Umbilical cord (tissue), 2 donors: ENCODE measurements around the gene IL2RG. TPM values are rescaled to one million over a fixed set of nuclear protein-coding genes. Genes with fewer than 3 reads are reported as not detected.
A peak's percentile ranks its signal among the peaks of the same experiment; 100 is the strongest.

Experiments used
- DNase-seq: peaks from one replicate; pipeline ENCODE4 v3.0.0-alpha.2; 2015; ENCODE audit warnings: low spot score
- total RNA-seq: library from RNA; depleted of rRNA; stranded (reverse); fragments of >200 nt; gene quantifications from one replicate; pipeline ENCODE4 v1.2.3, GENCODE V29; 2014; ENCODE audit warnings: low replicate concordance; ENCODE audit not compliant: insufficient read depth

Gene IL2RG
- 0.96 TPM for total RNA-seq

GRCh38 chrX:71111141-71111843 is at the start of gene IL2RG:
Gene IL2RG (minus strand): TSS chrX:71111577. CDS start chrX:71111539, 38 bp downstream.
- DNase-seq, result no peak

GRCh38 chrX:71160475-71160874 is 49.1 kb upstream of the IL2RG start:
- DNase-seq, result no peak

GRCh38 chrX:71159335-71159734 is 48.0 kb upstream of the IL2RG start:
- DNase-seq, result no peak

DNA sequence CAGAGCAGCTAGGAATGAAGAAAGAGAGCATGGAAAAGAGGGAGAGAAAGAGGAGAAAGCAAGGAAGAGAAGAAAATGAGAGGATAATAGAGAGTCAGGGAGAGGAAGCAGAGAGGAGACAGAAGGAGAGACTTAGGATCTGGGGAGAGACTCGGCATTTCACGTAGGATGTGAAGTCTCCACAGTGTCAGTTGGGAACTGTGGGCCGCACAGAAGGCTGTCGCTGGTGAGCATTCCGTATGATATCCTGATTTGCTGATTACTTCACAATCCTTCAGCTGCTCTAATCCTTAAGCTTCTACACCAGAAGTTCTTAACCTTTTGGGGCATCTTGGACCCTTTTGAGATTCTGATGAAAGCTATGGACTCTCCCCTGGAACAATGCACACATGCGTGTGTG is 47.2 kb upstream of the IL2RG start:
- no peak for DNase-seq

DNA sequence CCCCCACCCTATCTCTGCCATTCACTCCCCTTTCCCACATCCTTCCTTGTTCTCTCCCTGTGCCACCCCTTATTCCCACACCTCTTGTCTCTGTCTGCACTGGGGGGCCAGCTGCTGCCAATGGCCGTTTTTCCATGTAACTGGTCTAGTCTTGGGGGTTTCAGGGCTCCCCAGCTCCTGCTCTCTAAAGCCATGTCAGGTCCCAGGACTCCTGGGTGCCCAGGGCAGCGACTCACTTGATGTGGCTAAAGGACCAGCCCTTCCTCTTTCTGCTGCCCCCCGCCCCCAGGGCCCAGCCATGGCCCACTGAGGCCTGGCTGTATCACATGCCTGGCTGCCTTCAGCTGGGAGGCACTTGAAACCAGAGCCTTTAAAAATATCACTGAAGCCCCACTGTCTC is 43.3 kb upstream of the IL2RG start:
- DNase-seq, result no peak

DNA sequence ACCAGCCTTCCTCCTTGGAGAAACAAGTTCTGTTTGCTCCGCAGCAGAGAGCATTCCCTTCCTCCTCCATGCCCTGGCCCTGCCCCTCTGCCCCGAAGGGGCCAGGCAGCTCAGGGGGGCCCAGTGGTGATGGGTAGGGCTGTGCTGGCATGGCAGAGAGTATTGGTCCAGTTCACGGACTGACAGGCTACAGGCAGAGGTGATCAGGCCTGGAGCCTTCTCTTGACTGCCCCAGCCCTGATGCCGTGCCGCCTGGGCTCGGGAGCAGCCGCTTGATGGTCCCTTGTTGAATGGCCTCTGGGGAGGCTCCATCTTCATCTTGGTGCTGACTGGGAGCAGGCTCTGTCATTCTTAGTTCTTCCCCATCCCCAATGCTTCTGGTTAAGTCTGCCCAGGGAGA is 42.8 kb upstream of the IL2RG start:
- DNase-seq, result no peak

DNA sequence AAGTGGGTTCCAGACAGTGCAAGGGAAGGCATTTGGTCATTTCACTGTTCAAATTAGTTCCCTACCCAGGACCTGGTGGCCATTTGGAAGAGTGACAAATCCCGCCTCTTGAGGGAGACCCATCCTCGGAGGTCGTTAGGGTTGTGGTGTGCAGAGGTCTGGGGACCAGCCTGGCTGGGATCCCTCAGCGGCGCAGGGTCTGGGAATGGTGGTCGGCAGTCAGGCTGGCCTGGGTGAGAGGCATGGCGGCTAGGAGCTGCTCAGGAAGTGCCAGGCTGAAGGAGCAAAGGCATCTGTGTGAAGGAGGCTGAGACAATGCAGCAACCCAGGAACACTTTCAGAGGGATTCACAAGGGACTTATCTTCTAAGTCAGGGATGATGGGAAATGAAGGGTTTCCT is 40.0 kb upstream of the IL2RG start:
- DNase-seq, result no peak

DNA sequence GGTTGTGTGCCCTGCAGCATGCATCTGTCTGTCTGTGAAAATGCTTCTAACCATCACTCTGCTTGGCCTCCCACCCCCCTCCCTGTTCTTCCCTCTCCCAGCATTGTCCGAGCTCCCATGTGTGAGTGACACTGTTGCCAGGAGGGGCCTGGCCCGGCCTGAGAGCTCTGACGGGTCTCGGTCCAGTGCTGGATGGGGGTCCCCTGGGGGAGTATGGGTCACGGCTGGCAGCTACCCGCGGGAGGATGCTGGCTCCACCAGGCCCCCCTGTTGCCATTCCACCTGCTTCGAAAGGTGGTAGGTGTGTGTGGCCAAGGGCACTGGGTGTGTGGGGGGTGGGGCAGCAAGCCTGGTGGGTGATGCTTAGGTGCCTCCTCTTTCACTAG is 36.9 kb upstream of the IL2RG start:
- DNase-seq, result no peak

DNA sequence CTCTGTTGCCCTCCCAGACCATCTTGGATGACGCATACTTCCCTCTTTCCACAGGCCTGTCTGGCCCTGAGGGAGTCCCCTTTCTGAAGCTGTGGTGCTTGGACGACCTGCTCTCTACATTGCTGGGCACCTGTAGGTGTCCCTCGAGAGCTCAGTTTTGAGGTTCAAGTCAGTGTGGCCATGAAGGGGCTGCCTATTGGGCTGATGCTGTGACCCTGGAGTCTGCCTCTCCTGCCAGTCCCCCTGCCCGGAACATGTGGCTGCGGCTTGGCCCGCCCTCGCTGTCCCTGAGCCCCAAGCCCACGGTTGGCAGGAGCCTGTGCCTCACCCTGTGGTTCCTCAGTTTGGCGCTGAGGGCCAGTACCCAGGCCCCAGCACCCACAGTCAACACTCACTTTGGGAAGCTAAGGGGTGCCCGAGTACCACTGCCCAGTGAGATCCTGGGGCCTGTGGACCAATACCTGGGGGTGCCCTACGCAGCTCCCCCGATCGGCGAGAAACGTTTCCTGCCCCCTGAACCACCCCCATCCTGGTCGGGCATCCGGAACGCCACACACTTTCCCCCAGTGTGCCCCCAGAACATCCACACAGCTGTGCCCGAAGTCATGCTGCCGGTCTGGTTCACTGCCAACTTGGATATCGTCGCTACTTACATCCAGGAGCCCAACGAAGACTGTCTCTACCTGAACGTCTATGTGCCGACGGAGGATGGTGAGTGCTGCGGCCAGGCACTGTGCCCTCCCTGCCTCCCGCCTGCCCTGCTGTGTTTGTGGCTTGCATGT is 36.3 kb upstream of the IL2RG start:
- no peak for DNase-seq

DNA sequence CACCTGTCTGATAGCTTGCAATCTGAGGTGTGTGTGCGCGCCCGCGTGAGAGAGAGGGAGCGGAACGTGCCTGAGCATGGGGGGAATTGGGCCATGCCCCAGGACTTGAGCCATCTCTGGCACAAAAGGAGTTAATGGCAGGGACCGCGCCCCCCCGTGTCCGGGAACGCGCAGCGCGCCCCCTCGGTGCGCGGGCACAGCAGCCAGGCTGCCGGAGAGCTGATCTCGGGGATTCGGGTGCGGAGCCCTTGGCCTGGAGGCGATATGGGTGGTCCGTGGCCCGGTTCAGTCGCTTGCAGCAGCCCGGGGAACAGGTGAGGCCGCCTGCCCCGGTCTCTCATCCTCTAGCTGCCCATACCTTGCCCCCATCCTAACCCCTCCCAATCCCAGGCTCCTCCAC is 33.3 kb upstream of the IL2RG start, which contains the start of gene NLGN3:
Gene NLGN3 (plus strand): TSS at position 191 of the 400 bp plus-strand sequence. CDS start 2,909 bp downstream, outside the sequence.
- DNase-seq, result no peak

DNA sequence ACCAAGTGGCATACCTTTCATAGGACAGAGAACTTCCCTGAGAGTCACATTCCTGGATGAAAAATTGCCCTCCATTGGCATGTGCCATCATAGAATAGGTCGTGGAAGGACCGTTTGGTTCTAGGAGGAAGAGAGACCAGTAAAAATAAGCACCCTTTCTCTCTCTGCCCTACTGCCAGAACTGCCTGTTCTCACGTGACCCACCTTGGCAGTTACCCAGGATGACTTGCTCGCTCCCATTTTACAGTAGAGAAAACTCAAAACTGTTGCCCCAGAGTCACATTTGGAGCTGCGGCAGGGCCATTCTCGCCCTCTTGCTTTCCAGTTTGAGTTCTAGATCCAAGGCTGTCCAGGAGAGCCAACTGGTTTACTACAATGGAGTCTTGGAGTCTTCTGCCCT is 32.1 kb upstream of the IL2RG start:
- no peak for DNase-seq

DNA sequence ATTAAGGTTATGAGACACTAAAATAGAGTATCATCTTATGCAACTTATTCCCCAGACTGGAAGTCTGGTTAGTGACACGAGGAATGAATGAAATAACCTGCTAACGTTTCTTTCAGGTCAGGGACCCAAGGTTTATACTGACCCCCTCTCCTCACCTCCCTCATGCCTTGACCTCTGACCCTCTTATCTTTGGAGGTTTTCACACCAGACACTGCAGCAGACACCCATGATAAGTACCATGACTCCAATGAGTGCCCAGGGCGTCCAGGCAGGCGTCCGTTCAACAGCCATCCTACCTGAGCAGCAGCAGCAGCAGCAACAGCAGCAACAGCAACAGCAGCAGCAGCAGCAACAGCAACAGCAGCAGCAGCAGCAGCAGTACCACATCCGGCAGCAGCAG is 29.1 kb upstream of the IL2RG start:
- no peak for DNase-seq

DNA sequence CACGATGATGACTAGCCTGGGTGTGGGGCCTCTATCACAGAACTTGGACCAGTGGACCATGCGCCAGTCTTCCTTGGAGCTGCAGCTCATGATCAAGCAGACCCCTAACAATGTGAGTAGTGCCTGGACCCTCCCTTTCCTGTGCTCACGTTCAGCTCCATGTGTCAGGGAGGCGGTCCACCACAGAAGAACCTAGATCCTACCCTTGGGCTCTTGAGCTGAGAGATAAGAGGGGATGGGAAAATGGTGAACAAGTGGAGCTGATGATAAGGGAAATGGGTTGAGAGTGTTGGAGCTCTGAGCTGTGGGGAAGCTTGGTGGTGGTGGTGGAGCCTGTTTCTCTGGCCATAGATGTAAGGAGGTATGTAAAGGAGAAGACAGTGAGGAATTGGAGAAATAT is 20.1 kb upstream of the IL2RG start:
- DNase-seq, result no peak

DNA sequence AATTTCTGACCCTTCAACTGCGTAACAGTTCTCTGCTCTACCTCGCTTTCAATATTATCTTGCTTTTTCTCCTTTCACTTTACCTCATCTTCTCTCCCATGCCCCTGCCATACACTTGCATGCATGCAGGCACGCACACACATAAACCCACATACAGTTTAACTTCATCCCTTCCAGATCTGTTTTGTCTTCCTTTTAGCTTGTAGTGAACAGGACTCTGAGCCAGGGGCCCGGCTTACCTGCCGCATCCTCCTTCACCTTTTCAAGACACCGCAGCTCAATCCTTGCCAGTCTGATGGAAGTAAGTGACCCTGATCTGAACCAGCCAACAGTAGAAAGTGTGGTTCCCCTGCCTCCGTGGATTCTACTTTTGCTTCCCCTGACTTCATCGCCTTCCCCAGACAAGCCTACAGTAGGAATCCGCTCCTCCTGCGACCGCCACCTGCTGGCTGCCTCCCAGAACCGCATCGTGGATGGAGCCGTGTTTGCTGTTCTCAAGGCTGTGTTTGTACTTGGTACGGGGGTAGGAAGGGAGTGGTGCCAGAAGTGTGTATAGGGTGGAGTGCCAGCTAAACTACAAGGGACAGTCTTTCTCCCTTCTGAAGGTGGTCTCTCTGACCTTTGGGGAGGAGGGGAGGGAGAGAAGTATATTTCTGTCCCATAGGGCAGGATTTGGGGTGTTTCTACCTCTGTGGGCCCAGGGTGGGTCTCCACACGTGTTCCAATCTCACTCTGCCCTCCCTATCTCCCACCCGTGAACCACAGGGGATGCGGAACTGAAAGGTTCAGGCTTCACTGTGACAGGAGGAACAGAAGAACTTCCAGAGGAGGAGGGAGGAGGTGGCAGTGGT is 17.8 kb upstream of the IL2RG start:
- DNase-seq, result peak; percentile 50

DNA sequence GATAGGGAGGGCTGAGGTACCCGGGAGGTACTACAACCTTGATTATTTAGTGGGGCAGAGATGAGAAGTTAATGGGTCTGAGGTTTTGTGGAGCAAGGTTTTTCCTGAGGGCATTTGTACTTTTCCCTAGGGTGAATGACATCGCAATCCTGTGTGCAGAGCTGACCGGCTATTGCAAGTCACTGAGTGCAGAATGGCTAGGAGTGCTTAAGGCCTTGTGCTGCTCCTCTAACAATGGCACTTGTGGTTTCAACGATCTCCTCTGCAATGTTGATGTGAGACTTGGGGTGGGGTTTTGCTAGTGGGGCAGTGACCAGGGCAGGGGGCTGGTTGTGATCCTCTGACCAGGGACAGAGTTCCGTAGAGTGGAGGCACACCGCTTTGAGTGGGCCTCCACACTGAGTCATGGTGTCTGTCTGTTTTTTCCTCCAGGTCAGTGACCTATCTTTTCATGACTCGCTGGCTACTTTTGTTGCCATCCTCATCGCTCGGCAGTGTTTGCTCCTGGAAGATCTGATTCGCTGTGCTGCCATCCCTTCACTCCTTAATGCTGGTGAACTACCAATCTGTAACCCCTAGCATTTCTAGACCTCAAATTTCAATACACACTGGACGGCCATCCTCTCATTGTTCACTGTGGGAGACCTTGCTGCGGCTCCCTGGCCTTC is 16.9 kb upstream of the IL2RG start:
- DNase-seq, result no peak

GRCh38 chrX:71118985-71119535 is 7.7 kb upstream of the IL2RG start:
- no peak for DNase-seq

DNA sequence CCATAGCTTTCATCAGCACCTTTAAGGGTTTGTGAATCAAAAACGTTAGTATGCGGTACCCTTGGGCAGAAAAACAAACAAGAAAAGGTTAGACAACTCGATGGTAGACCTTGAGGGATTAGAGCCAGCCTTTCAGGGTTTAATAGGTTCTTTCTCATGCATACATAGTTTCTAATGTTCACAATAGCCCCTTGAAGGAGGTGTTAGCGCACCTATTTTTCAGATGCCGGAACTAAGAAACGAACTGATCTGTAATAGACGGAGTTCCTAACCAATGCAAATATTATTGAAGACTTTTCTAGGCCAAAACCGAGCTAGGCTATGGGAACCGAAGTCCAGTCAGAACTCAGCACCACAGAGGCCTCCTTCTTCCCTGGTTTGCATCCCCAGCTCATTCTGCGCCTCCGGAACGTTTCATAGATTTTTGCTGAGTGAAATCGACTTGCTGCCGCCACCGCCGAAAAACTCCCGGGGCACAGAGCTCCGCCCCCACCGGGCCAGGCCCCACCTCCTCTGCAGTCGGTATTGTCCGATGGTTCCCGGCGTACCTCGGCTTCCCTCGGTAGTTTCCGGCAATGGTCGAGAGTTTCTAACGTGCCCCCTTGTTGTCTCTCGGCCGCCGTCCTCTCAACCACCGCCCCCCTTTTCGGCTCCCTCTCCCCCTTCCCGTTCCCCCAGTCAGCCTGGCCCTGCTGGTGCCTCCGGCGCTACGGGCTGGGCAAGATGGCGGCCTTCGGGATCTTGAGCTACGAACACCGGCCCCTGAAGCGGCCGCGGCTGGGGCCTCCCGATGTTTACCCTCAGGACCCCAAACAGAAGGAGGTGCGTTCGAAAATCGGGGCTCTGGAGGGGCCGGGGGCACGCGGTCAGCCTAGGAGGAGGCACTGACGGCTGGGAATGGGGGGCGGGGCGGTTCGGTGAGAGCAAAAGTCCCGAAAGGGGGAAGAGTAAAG is 6.9 kb upstream of the IL2RG start, which contains the start of gene MED12:
Gene MED12 (plus strand): TSS at position 565 of the 953 bp plus-strand sequence. CDS start 159 bp downstream, at position 724.
- peak; percentile 92 for DNase-seq

- no peak for DNase-seq
These were observed 6.0 kb upstream of the IL2RG start for GRCh38 chrX:71117358-71117757.

DNA sequence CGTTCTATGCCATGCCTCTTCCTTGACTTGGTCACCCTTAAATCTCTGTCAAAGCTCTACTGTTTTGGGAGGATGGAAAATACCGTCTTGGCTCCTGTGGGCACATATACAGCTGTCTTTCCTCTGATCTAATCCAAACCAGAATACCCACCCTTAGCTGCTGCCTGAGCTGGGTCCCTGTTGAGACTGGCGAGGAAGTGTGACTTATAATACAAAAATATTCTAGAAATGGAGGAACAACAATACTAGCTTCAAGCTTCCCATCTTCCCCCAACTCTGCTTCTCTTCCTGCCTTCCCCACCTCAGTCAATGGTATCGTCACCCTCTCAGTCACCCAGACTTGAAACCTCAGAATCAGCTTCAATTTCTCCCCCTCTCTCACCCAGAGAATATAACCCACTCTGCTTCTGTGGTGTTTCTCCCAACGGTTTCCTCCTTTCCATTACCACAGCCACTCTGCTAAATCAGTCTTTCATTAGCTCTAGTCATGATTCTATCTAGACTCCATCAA is 599 bp upstream of the IL2RG start:
- no peak for DNase-seq

DNA sequence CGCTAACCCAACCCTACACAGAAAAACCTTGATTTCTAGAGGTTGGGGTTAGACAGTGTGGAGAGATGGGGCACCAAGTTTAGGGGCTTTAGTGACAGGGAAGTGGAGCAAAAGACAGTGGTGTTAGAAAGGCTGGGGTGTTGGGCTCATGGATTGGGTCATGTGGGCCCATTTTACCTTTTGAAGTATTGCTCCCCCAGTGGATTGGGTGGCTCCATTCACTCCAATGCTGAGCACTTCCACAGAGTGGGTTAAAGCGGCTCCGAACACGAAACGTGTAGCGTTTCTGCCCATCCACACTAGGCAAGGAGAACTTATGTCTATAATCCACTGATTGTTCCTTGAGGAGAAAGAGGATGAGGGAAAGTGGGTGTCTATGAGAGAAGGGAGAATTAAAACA is 2.3 kb downstream of the IL2RG start:
- no peak for DNase-seq
